NCI-H2196 (cell line): ENCODE results near the gene CISD3.

Experiments used
- DNase-seq: peaks from one replicate; lab custom pipeline; 2025; ENCODE audit not compliant: unreplicated experiment; lab: John Stamatoyannopoulos, UW

The CISD3 gene

DNA sequence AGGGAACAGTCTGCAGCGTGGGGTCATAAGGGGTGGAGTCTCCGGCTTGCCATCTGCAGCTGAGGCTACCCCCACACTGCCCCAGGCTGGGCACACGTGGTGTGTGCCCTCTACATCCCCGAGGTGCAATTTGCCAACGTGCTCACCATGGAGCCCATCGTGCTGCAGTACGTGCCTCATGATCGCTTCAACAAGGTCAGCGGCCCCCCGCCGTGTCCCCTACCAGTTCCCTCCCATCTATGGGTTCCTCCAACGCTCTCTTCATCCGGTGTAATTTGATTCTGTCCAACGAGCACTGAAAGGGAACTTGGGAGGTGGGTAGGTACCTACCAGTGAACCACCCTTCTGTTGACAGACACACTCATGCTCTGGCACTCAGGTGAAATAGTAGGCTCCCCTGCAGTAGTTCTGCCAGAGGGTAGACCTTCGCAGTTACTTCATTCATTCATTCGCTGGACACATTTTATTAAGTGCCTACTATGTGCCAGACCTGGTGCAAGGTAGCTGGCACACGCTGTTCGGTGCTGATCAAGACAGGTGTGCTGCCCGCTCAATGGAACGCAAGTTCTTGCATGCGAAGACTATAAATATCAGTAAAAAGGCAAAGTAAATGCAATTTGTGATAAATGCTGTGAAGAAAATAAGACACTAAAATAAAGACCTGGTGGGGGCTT lies 22.3 kb upstream of the CISD3 start:
- no peak for DNase-seq

DNA sequence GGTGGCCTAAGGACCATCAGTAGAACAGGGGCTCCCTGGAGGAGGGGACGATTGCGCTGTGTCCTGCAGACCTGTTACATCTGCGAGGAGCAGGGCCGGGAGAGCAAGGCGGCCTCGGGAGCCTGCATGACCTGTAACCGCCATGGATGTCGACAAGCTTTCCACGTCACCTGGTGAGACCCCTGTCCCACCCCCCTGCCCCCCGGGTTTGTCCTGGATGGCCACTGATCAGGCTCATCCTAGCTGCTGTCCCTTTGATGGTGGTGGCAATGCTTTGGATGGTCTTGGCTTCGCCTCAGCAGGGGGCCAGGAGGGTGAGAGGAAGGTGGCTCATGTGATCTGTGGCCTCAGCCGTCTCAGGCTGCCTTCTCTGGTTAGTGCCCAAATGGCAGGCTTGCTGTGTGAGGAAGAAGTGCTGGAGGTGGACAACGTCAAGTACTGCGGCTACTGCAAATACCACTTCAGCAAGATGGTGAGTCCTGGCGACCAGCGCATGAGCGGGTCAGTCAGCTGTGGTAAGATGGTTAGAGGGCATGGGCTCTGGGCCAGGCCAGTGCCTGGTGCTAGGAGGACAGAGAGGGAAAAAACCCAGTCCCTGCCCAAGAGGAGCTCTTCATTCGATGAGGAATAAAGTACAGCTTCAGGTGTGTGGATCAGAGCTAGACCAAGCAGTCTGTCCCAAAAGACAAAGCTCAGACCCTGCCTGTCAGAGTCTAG lies 20.9 kb upstream of the CISD3 start:
- no peak for DNase-seq

DNA sequence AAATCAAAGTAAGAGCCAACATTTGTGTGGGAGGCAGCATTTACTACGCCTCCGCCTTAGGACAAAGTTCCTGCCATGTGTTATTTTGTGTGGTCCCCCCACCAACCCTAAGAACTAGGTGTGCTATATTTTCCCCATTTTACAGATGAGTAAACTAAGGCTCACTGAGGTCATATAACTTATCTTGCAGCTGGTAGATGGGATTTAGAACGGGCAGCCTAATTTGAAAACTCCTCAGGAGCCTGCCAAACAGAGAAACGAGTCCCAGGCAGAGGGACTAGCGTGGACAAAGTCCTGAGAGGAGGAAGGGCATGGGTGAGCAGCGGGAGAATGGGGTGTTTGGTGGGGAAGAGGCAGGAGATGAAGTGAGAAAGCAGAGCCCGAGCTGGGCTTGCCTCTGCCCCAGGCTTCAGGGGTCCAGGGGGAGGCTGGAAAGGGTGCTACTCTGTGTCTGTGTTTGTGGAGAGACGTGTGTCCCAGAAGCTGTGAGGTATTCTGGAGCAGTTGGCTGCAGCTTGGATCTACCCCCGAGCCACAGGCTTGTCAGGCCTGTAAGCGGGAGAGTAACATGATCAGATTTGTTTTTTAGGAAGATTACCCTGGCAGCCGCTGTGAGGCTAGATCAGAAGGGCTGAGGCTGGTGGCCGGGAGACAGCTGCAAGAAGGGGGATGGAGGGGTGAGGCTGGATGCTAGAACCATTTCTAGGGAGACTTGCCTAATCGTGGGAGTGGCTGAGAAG lies 20.1 kb upstream of the CISD3 start:
- DNase-seq, result no peak

DNA sequence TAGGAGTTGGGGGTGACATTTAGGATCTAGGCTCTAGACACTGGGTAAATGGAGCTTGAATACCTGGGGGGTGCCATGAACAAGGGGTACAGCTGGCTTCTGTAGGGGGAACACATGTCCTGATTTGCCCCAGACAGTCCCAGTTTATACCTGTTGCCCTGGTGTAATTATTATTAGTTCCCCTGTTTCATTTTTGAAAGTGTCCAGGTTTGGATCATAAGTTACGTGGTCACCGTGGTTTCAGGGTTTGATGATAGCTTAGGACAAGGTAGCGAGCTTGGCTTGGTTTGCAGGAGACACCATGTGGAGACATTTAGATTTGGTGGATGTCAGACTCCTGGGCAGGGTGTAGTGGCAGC lies 19.6 kb upstream of the CISD3 start:
- no peak for DNase-seq

DNA sequence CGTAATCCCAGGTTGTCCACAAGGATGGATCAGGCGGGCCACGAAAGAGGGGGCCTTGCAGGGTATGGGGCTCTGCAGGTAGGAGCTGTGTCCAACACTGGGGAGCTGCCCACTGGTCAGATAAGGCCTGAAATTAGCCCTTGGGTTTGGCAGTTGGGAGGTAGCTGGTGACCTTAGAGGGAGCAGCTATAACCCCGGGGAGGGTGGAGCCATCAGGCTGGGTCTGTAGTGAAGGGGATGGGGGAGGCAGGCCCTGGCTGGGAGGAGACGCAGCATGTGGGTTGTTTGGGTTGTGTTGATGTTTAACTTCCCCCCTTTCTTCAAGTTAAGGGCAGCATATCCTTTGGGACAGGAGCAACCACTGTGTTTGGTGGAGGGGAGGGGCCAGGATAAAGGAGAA lies 19.2 kb upstream of the CISD3 start:
- no peak for DNase-seq

DNA sequence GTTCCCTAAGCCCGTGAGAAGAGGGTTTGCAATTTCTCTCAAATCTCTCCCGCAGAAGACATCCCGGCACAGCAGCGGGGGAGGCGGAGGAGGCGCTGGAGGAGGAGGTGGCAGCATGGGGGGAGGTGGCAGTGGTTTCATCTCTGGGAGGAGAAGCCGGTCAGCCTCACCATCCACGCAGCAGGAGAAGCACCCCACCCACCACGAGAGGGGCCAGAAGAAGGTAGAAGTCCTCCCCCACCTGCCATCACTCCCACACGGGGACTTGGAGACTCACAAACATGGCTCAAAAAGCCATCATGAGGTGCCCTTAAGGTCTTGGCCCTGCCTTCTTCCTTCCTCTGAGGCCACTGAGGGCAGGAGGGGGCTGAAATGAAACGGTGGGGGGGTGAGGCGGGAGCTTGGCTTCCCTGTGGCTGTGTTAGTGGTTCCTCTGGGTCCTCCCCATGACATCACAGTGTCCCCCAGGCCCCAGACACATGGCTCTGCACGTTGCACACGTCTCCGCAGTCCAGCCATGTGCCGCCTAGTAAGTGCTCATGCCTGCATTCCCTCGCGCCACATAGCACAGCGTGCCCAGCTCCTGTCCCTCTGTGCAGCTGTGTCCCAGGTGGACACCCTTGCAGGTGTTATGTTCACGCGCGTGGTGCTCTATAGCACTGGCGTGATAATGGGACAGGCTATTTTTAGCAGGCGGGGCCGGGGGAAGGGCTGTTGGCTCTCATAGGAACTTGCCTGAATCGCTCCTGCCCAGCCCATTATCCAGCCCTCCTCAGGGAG lies 18.2 kb upstream of the CISD3 start:
- no peak for DNase-seq

DNA sequence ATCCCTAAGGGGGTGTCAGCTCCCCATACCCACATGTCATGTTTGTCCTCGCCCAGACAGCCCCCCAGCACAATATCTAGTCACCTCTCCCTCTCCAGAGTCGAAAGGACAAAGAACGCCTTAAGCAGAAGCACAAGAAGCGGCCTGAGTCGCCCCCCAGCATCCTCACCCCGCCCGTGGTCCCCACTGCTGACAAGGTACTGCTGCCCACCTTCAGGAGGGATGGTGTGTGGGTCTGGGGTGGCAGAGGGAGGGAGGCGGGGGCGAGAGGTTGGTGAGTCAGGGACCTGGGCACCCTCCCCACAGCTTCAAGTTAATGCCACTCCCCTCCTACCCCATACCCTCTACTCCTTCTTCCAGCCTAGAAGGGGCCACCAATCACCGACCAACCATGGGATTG lies 17.5 kb upstream of the CISD3 start:
- DNase-seq, result no peak

DNA sequence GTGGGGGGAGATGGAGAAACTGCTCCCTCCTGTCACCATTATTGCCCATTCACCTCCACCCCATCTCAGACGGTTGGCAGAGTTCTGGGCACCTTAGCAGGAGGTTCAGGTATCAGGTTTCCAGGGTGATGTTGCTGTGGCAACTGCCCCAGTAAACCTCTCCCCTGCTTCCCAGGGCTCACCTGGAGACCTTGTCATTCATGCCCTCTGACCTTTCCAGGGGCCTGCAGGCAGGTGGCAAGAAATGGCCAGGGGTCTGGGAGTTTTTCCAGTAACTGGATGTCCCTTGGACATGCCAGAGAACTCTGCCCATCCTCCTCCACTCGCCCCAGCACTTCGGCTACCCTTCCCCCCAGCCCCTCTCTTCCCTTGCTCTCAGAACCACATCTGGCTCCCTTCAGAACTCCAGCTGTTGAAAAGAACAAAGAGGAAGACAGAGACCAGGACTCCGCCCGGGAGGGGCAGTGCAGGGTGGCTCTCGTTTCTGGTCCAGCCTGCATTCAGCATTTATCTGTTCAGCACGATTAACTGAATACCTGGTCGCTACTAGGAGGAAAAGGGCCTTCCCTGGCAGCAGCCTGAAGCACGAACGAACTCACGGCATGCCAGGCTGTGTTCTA lies 16.6 kb upstream of the CISD3 start:
- DNase-seq, result no peak

DNA sequence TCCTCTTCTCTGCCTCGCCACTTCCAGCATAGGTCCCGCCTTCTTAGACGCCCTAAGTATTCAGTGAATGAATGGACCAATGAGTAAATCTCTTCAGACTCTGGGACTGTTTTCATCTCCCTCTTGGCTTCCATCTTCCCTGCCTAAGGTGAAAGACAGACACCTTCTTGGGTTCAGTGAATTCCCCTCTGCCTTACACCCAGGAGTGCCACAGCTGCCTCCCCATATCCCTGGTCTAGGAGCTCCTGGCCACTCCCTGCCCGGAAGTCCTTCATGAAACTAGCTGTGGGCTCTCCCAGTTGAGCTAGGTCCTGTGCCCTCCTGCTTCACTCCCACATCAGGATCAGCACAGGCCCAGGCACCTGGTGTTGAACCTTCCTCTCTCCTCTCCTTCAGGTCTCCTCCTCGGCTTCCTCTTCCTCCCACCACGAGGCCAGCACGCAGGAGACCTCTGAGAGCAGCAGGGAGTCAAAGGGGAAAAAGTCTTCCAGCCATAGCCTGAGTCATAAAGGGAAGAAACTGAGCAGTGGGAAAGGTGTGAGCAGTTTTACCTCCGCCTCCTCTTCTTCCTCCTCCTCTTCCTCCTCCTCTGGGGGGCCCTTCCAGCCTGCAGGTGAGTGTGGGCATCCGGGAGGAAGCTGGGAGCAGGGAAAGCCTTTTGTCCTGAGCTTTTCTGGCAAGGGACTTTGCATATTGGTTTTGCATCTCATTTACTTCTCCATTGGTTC lies 14.8 kb upstream of the CISD3 start:
- no peak for DNase-seq

DNA sequence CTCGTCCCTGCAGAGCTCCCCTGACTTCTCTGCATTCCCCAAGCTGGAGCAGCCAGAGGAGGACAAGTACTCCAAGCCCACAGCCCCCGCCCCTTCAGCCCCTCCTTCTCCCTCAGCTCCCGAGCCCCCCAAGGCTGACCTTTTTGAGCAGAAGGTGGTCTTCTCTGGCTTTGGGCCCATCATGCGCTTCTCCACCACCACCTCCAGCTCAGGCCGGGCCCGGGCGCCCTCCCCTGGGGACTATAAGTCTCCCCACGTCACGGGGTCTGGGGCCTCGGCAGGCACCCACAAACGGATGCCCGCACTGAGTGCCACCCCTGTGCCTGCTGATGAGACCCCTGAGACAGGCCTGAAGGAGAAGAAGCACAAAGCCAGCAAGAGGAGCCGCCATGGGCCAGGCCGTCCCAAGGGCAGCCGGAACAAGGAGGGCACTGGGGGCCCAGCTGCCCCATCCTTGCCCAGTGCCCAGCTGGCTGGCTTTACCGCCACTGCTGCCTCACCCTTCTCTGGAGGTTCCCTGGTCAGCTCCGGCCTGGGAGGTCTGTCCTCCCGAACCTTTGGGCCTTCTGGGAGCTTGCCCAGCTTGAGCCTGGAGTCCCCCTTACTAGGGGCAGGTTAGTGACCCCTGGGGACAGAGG lies 13.7 kb upstream of the CISD3 start:
- DNase-seq, result no peak

DNA sequence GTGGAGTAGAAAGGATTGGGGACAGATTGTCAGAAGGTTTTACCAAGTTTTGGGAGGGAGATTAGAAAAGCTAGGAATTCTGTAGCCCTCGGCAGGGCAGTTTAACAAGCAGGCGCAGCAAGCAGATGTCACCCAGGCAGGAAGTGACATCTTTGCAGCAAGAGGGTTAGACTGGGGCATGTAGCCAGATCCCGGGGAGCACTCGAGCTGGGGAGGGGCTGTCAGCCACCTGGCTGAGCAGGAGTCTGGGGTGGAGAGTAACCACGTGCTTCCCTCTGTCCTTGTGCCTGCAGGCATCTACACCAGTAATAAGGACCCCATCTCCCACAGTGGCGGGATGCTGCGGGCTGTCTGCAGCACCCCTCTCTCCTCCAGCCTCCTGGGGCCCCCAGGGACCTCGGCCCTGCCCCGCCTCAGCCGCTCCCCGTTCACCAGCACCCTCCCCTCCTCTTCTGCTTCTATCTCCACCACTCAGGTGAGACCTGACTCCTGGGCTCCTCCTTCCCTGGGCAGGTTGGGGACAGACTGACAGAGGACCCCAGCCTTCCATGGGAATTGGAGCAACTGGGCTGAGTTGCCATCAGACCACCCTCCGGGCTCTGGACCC lies 12.9 kb upstream of the CISD3 start:
- DNase-seq, result no peak

DNA sequence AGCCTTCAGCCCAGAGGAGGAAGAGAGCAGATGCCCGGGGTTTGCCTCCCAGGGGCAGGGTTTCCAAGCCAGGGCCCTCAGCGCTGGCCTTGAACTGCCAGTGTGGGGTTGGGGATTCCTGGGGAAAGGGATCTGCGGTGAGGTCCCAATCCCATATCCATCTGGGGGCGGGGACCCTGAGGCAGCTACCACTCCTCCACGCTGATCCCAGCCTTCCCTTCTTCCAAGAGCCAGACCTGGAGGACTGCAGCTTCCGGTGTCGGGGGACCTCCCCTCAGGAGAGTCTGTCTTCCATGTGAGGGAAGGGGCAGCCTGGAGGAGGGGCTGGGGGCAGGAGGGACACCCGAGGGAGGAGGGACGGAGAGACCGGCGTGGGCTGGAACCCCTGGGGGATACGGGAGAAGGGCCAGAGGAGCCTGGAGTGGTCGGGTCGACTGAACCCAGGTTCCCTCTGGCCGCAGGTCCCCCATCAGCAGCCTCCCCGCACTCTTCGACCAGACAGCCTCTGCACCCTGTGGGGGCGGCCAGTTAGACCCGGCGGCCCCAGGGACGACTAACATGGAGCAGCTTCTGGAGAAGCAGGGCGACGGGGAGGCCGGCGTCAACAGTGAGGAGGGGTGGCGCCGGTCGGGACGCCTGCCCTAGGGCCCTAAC lies 10.7 kb upstream of the CISD3 start:
- DNase-seq, result no peak

DNA sequence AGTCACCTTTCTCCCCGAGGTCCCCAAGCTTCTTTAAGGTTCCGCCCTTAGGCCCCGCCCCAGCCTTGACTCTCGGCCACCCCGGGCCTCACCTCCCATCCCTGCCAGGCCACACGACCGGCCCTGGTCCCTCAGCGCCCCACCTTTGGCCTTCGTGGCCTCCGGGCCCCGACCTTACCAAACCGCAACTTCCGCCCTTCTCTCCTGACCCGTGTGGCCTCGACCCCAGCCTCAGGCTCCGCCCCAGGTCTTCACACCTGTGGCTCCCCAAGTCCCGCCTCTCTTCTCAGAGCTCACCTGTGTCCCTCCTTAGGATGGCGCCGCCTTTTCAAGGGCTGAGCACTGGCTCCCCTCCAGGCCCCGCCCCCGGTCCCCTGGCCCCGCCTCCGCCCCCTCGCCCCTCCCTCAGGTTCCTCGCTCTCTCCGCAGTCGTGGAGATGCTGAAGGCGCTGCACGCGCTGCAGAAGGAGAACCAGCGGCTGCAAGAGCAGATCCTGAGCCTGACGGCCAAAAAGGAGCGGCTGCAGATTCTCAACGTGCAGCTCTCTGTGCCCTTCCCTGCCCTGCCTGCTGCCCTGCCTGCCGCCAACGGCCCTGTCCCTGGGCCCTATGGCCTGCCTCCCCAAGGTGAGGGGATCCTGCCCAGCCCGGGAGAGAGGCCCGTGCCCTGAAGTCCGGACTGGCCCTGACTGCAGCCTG lies 10.0 kb upstream of the CISD3 start:
- no peak for DNase-seq

DNA sequence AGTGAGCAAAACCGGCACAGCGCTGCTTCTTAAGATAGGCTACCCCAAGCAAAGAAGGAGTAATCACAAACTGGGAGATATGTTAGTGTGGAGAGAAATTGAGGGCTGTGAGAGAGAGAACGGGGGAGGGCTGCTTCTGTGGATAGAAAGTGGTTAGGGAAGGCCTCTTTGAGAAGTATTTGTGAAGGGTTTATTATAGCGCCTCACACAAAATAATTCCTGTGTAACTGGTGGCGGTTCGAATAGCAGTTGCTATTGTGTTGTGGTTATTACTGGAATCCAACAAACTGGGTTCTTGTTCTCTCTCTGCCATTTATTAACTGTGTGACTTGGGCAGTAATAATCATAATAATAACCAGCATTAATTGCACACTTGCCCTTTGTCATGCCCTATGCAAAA lies 9.2 kb upstream of the CISD3 start:
- DNase-seq, result no peak

DNA sequence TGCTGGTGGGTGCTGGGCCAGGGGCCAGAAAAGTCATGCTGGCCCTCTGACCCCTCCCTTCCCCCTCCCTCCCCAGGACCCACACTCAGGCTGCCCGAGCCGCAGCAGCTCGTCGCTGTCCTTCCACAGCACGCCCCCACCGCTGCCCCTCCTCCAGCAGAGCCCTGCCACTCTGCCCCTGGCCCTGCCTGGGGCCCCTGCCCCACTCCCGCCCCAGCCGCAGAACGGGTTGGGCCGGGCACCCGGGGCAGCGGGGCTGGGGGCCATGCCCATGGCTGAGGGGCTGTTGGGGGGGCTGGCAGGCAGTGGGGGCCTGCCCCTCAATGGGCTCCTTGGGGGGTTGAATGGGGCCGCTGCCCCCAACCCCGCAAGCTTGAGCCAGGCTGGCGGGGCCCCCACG lies 8.3 kb upstream of the CISD3 start:
- no peak for DNase-seq

DNA sequence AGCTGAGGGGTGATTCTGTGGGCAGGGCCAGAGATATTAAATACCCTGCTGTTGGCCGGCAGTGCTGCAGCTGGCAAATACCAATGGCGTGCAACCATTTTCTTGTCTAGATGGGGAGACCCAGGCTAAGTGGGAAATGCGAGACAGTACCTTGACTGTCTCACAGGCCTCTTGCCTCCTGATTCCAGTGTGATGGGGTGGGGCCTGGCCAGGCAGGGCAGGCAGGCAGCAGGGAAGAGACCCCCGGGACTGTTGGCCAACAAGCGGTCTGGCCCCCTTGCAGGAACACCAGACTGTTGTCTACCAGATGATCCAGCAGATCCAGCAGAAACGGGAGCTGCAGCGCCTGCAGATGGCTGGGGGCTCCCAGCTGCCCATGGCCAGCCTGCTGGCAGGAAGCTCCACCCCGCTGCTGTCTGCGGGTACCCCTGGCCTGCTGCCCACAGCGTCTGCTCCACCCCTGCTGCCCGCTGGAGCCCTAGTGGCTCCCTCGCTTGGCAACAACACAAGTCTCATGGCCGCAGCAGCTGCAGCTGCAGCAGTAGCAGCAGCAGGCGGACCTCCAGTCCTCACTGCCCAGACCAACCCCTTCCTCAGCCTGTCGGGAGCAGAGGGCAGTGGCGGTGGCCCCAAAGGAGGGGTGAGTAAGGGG lies 5.7 kb upstream of the CISD3 start:
- DNase-seq, result peak; percentile 66

DNA sequence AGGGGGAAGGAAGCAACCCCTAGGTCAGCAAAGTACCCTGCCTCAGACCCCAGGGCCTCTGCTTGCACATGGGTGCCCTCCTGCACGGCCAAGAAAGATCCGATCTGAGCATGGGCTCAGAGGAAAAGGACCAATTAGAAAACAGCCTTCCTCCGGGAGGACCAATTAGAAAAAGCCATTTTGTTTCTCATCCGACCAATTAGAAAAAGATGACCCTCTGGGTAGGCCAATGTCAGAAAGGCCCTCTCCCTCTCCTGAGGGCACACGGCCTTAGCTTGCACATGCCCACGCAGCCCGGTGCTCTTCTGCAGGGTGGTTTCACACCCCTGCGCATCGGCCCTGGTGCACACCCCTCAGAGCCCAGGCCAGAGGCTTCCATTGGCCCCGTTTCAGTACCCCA lies 5.1 kb upstream of the CISD3 start:
- DNase-seq, result peak; percentile 51

DNA sequence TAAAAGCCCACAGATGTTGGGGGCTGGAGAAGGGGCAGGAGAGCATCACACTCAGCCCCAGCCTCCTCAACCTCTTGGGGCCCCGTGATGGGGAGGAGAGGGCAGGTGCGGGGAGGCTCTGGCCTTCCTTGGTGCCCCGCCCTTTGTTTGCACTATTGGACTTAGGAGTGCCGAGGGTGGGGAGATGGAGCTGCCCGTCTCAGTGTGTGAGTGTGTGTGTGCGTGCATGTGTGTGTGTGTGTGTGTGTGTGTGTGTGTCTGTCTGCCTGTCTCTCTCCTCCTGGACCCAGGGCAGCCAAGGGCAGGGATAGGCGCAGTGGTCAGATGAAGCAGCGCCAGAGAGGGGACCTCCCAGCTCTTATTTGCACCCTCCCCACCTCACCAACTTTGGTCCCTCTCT lies 4.0 kb upstream of the CISD3 start:
- peak; percentile 26 for DNase-seq
